HG02610 (cell line): ENCODE data around the gene CHMP5.
"Not testable (repeated sequence)": the region's sequence is repeated elsewhere in the genome, so short reads cannot be mapped to it uniquely, and the experiment has no call there.

Experiments used
- ATAC-seq: cut with Tn5 transposase; IDR thresholded peaks from one replicate; pipeline ENCODE4 v1.9.1; 2021; ENCODE audit warnings: mild to moderate bottlenecking, moderate library complexity; ENCODE audit not compliant: unreplicated experiment

Gene CHMP5

DNA sequence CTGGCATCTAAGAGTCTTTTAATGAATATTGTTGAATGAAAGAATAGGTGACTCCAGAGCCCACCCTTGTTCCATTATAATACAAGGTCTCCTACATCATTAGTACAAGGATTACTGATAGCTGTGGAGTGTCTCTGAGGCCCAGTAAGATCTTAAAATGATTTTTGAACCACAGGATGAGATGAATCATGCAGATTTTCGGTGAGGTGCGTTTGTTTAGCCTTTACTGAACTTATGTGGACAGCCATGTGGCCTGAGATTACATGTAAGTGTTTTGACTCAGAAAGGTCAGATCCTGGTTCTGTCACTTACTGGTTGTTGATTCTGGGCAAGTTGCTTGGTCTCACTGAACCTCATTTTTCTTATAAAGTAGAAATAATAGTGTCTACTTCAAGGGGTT is 47.1 kb downstream of the CHMP5 start:
- no peak for ATAC-seq

DNA sequence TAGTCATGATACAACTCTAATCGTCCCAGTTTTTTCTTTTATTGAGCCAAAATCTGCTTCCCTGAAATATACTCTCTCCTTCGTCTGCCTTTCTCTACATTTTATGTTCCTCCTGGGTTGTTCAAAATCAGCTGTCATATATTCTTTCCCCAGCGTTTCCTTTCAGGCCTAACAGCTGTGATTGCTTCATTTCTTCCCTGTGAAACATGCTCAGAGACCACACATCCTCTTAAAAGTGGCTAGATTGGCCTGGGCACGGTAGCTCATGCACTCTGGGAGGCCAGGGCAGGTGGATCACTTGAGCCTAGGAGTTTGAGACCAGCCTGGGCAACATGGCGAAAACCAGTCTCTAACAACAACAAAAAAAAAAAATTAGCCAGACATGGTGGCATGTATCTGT is 50.5 kb downstream of the CHMP5 start:
- ATAC-seq = no peak

DNA sequence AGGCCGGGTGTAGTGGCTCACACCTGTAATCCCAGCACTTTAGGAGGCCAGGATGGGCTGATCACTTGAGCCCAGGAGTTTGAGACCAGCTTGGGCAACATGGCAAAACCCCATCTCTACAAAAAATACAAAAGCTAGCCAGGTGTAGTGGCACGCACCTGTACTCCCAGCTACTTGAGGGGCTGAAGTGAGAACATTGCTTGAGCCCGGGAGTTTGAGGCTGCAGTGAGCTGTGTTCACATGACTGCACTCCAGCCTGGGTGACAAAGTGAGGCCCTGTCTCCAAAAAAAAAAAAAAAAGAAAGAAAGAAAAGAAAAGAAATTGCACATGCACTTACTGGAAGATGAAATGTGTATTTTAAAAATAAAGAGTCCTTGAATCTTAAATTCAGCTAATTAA is 52.3 kb downstream of the CHMP5 start:
- not testable (repeated sequence) for ATAC-seq

DNA sequence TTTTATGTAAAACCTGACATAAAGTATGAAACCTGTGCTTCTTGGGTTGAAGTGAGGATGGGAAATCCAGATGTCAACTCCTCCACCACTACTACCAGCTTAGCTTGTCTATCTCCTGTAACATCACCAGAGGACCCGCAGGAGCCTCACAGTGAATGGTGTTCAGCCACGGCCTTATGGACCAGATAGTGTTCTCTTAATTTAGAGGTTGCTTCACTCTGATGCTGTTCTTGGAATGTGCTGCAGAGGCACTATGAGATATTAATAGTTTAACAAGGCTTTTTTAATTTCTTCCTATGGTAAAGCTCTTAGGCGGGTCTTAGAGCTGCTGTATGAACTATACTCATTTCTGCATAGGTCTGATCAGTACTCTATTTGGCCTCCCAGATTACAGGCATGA is 53.4 kb downstream of the CHMP5 start:
- ATAC-seq = no peak

DNA sequence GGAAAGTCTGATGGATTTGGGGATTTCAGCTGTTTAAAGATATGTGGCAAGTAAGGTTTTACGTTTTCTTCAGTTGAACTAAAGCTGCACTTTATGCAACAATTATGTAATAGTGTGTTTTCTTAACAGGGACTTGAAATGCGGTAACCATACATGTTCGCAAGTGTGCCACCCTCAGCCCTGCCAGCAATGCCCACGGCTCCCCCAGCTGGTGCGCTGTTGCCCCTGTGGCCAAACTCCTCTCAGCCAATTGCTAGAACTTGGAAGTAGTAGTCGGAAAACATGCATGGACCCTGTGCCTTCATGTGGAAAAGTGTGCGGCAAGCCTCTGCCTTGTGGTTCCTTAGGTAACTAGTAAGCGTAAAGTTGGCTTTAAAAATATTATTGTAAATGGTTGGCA is 53.9 kb downstream of the CHMP5 start:
- no peak for ATAC-seq

DNA sequence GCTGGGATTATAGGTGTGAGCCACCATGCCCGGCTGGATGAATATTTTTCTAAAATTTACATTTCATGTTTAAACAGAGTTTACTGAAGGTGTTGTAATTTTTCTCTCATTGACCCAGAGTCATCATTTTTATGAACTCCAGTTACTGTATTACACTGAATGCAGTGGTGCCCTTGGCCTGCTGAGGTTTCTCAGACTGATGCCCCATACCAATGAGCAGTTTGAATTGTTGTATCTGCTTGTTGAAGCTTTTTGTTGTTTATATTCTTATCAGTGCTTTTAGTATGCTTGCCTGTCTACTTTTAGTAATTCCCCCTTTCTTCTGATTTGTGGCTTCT is 55.4 kb downstream of the CHMP5 start:
- no peak for ATAC-seq

DNA sequence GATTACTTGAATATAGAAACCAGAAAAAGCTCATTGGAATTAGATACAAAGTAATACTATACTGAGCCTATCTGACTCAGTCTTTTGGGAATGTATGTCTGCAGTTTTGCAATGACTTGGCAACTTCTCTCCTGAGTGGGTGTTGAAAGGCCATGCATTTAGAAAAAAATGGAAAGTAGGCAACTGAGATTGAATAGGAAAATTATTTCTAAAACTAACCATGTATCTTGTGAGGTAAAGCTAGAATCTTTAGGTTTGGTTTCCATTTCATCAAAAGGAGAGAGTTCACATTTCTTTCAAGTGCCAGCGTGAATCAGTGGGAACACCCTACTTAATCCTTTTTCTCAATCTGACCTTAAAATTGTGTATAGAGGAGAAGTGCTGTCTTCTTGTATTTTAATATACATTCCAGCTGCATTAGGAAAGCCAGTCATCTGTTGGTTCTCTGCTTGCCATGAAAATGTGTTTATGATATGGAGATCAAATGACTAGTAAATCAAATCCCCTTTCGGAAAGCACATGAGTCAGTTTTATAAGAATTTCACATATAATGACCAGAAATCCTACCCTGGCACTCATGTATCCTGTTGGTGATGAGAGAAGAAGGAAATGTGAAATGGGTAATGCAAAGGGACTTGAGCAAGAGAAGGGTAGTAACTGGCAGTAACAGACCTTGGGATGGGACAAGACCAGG is 55.9 kb downstream of the CHMP5 start:
- ATAC-seq = no peak

DNA sequence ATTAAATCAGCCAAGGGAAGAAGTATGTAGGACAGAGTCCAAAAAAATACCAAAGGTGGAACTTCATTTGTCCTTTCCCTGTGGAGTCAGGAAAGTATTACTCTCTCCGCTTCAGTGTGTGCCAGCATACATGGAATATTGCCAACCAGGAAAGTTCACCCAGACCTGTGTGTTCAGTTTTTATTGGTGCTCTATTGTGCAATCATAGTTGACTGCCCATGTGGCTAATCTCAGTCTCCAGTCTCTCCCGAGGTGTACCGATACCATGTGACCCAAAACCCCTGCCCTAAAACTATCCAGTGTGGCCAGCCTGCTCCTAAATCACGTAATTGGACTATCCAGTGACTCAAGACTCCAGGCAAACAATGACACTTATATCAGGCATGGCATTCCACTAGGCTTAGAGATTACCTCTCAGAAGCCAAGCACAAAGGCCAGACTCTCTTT is 64.3 kb downstream of the CHMP5 start:
- ATAC-seq = no peak

DNA sequence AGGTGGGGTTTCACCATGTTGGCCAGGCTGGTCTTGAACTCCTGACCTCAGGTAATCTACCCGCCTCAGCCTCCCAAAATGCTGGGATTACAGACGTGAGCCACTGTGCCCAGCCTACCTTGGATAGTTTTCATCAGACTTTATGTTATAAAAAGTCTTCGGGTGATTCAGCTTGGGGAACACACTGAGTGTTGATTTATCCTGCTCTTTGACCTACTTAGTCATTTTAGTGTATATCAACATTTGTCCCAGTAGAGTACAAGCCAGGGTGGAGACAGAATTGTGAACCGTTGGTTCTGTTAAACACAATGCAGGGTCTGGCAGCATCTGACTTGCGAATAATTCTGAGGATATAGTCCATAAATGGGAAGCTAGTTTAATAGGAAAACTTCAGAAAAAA is 65.1 kb downstream of the CHMP5 start:
- no peak for ATAC-seq

DNA sequence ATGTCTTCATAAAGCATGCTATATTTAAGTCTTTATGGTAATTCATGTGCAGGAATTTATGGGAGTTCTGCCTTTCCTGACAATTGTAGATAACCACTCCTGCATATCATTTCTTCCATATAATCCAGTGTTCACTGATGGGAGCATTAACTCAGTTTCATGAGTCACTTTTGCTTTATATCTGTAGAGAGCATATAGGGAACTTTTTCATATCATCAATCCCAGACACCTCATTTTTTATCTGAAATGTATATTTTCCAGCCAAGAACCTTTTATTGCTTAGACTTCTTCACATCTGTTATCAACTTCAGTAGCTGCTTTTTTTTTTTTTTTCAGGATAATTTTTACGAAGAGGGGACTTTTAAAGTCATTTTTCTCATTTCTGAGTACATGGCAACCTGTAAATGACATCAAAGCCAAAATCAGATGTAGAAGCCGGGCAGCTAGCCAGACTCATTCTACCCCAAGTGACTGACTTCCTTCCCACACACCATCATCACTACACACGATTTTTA is 66.6 kb downstream of the CHMP5 start:
- ATAC-seq = no peak
